Measurements from ENCODE around the gene DDX4.
"Not testable (repeated sequence)": the region's sequence is repeated elsewhere in the genome, so short reads cannot be mapped to it uniquely, and the experiment has no call there.

Gene DDX4

GRCh38 chr5:55724281-55724680 is 13.6 kb upstream of the DDX4 start:
- DNase-seq (ENCODE audit: low spot score), result no peak

GRCh38 chr5:55731848-55732247 is 6.0 kb upstream of the DDX4 start:
- DNase-seq (ENCODE audit: low spot score), result no peak

- no peak for DNase-seq (ENCODE audit: low spot score)
These were observed 5.3 kb upstream of the DDX4 start for GRCh38 chr5:55732585-55732984.

GRCh38 chr5:55734658-55735057 is 3.2 kb upstream of the DDX4 start:
- no peak for DNase-seq (ENCODE audit: low spot score)

GRCh38 chr5:55742778-55743177 is 4.9 kb downstream of the DDX4 start:
- no peak for DNase-seq (ENCODE audit: low spot score)

- DNase-seq (ENCODE audit: low spot score), result no peak
These were observed 10.0 kb downstream of the DDX4 start for GRCh38 chr5:55747778-55748318.

- DNase-seq (ENCODE audit: low spot score), result no peak
These were observed 11.5 kb downstream of the DDX4 start for GRCh38 chr5:55749387-55749786.

GRCh38 chr5:55750063-55750462 is 12.2 kb downstream of the DDX4 start:
- no peak for DNase-seq (ENCODE audit: low spot score)

- DNase-seq (ENCODE audit: low spot score), result no peak
These were observed 12.6 kb downstream of the DDX4 start for GRCh38 chr5:55750499-55750898.

GRCh38 chr5:55758231-55758630 is 20.4 kb downstream of the DDX4 start:
- DNase-seq (ENCODE audit: low spot score), result no peak

- no peak for DNase-seq (ENCODE audit: low spot score)
These were observed 20.9 kb downstream of the DDX4 start for GRCh38 chr5:55758714-55759113.

GRCh38 chr5:55761721-55762120 is 23.9 kb downstream of the DDX4 start:
- not testable (repeated sequence) for DNase-seq (ENCODE audit: low spot score)

- DNase-seq (ENCODE audit: low spot score), result no peak
These were observed 26.0 kb downstream of the DDX4 start for GRCh38 chr5:55763746-55764420.

GRCh38 chr5:55768279-55768678 is 30.4 kb downstream of the DDX4 start:
- no peak for DNase-seq (ENCODE audit: low spot score)

GRCh38 chr5:55771175-55771655 is 33.4 kb downstream of the DDX4 start:
- DNase-seq (ENCODE audit: low spot score), result no peak

GRCh38 chr5:55773057-55773456 is 35.2 kb downstream of the DDX4 start:
- DNase-seq (ENCODE audit: low spot score), result no peak

GRCh38 chr5:55777332-55777731 is 39.5 kb downstream of the DDX4 start:
- no peak for DNase-seq (ENCODE audit: low spot score)

GRCh38 chr5:55800924-55801323 is 63.1 kb downstream of the DDX4 start:
- no peak for DNase-seq (ENCODE audit: low spot score)

- not testable (repeated sequence) for DNase-seq (ENCODE audit: low spot score)
These were observed 71.0 kb downstream of the DDX4 start for GRCh38 chr5:55808814-55809213.

GRCh38 chr5:55815939-55816338 is 78.1 kb downstream of the DDX4 start:
- DNase-seq (ENCODE audit: low spot score), result not testable (repeated sequence)

GRCh38 chr5:55816342-55816741 is 78.5 kb downstream of the DDX4 start:
- DNase-seq (ENCODE audit: low spot score), result no peak

- no peak for DNase-seq (ENCODE audit: low spot score)
These were observed 79.2 kb downstream of the DDX4 start for GRCh38 chr5:55817030-55817429.

- no peak for DNase-seq (ENCODE audit: low spot score)
These were observed 82.6 kb downstream of the DDX4 start for GRCh38 chr5:55820488-55820887.

Measured in HuH-7 (cell line).